GM12892 (cell line): ENCODE results near the gene ARHGEF16.

Experiments
- POLR2AphosphoS5 ChIP-seq: IDR thresholded peaks from 2 replicates; pipeline ENCODE4 v1.6.1; 2011; ENCODE audit warnings: low read depth, low read length, control low read depth
- TAF1 ChIP-seq: IDR thresholded peaks from 2 replicates; pipeline ENCODE4 v1.6.1; 2011; ENCODE audit warnings: low read depth, mild to moderate bottlenecking, control low read depth, low read length, borderline replicate concordance

GRCh38 chr1:3506943-3507342 is 52.5 kb downstream of the ARHGEF16 start:
- TF ChIP-seq TAF1 (no peak), POLR2AphosphoS5 (no peak)
